ENCODE measurements around the gene PLCH1.
A peak's percentile ranks its signal among the peaks of the same experiment; 100 is the strongest.

Gene PLCH1

GRCh38 chr3:155370764-155371503 is 373.9 kb downstream of the PLCH1 start:
- no peak for DNase-seq

DNA sequence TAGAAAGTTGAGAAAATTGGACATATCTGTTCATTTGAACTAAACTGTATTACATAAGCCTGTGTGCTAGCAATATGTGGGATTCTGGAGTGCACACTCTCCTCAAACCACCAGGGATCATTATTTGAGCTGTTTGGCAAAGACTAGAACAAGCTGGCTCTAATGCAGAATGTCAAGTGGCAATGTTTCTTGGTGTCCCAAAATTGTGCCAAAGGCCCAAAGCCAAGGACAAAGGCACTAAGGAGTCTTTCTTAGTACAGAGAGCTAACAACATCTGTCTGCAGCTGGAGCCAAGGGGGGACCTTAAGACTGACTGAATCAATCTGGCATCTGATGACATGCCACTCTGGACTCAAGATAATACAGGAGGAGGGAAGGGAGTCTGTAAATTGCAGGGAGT is 374.7 kb downstream of the PLCH1 start:
- DNase-seq, result no peak

DNA sequence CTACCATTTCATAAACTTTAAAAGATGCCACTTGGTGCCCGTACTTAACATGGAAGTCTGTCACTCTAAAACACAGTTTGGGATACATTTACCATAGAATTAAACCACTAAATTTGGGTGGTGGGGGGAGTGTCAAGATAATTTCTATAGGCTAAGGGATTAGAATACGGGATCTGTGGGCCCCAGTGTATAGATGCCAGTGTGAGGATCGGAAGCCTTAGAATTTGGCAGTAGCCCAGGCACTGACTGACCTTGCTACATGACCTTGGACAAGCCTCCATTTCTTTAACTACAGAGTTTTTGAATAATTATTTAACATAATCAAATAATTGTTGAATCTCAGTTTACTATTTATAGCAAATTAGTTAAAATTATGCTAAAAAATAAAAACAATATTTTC is 375.1 kb downstream of the PLCH1 start:
- DNase-seq, result no peak

GRCh38 chr3:155369244-155369643 is 375.6 kb downstream of the PLCH1 start:
- DNase-seq, result no peak

DNA sequence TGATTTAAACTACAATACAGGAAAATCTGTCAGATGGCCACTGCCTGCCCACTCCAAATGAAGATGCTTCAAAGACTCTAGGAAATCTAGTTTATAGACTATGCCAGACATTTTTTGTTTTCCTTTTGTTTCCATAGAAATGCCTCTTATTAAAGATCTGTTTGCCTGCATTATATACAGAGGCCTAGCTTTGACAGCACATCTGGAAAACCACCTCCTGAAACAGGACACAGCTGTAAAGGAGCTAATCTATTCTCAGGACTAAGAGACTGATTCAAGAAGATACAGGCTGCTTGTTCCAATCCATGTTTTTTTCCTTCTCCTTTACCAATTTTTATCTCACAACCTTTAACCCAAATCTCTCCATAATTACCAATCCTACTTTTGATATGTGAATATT is 376.1 kb downstream of the PLCH1 start:
- no peak for DNase-seq

- DNase-seq, result no peak
Observed at GRCh38 chr3:155367506-155367905, 377.4 kb downstream of the PLCH1 start.

- no peak for DNase-seq
Observed at GRCh38 chr3:155365178-155365783, 379.6 kb downstream of the PLCH1 start.

GRCh38 chr3:155364492-155364891 is 380.4 kb downstream of the PLCH1 start:
- DNase-seq, result no peak

DNA sequence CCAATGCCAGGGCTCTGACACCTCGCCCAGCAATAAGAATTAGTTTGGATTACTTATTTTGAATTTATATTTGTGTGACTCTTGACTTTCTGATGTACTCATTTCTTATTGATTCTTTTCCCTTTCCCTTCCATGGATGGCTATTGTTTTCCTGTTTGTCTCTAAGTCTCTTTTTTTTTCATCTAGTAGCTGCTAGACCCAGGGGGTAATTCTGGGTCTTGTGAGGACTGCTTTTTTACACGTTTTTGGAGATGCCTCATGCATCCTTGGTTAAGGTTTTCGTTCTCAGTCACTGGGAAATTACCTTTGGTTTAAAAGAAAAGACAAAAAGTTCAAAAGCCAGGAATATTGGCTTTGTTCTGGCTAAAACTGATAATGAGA is 381.2 kb downstream of the PLCH1 start:
- DNase-seq, result no peak

GRCh38 chr3:155362808-155363689 is 381.8 kb downstream of the PLCH1 start:
- no peak for DNase-seq

- DNase-seq, result no peak
Observed at GRCh38 chr3:155360281-155360680, 384.6 kb downstream of the PLCH1 start.

DNA sequence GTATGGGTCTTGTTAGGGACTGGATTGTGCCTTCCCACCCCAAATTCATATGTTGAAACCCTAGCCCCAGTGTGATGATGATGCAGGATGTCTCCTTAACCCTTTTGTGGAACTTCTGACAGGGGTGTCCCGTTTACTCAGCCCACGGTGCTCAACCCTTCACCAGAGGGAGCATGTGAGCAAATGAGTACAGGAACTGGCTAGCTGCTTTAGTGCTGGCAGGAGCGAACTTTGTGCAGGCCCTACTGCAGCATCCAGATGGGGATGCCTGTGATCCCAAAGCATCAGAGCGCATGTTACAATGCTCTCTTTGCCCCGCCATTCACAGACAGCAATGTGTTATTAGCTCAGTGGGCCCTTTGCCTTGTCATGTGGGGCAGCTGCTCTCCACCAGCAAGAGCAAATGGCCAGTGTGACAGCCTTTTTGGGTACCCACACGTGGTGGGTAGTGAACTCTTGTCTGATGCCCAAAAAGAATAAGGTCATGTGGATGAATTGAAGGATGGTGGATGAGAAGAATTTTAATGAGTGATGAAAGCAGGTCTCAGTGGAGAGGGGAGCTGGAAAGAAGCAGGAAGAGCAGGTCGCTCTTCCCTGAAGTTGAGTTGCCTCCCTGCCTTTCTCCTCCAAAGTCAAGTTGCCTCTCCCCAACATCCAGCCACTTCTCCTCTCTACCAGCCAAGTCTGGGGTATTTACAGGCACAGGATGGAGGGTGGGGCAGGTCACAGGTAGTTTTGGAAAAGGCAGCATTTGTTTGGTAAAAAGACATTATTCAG is 388.1 kb downstream of the PLCH1 start:
- DNase-seq, result peak; percentile 2

- no peak for DNase-seq
Observed at GRCh38 chr3:155354658-155355057, 390.2 kb downstream of the PLCH1 start.

DNA sequence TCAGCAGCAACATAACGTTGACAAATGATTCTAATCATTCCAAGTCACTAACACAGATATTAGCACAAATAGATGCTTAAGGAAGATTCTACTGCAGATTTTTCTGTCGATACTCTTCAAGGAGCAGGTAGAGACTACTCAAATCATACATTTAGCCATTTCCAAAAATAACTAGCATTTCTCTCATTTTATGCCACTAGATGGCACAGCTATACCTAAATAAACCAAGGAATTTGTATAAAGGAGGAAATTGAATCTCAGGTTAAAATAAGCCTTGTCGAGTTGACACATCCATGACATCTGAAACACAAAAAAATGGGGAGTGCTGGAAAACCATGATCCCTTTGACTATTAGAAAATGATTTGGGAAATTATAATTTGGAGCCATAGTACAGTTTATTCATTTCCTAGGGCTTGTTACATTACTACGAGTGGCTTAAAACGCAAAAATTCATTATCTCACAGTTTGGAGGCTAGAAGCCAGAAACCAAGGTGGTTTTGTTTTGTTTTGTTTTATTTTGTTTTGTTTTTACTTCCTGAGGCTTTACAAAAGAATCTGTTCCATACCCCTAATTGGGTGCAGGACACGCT is 391.9 kb downstream of the PLCH1 start:
- DNase-seq, result peak; percentile 38

GRCh38 chr3:155350571-155350970 is 394.3 kb downstream of the PLCH1 start:
- no peak for DNase-seq

DNA sequence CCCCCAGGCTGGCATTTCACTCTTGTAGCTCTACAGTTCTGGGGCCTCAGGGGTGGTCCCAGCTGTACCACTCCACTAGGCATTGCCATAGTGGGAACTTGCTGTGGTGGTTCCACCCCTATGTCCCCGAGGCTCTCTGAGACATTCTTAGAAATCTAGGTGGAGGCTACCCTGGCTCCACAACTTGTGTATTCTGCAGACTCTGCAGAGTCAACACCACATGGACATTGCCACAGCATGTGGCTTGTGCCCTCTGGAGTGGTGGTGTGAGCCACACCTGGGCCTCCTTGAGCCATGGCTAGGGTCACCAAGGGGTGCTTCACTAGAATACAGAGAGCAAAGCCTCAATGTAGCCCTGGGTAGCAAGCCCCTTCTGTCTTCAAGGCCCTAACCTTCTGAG is 397.0 kb downstream of the PLCH1 start:
- DNase-seq, result no peak

- no peak for DNase-seq
Observed at GRCh38 chr3:155342344-155342743, 402.5 kb downstream of the PLCH1 start.

DNA sequence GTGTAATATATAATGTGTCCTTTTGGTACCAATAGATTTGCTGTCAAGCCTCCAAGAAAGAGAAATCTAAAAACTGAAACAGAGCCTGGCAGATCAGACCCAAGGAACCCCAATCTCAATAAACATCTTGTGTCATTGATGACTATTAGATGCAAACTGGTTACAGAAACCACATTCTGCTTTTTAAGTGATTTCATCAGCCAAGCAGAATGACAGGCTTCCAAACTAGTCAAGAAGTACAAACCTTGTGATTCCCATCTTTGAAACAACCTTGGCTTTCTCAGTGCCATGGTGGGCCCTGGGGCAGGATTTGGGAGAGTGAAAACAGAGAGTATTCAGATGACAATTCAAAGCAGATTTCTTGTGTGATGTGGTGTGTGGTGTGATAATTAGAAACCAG is 405.8 kb downstream of the PLCH1 start:
- no peak for DNase-seq

GRCh38 chr3:155335724-155336354 is 409.0 kb downstream of the PLCH1 start:
- DNase-seq, result no peak

DNA sequence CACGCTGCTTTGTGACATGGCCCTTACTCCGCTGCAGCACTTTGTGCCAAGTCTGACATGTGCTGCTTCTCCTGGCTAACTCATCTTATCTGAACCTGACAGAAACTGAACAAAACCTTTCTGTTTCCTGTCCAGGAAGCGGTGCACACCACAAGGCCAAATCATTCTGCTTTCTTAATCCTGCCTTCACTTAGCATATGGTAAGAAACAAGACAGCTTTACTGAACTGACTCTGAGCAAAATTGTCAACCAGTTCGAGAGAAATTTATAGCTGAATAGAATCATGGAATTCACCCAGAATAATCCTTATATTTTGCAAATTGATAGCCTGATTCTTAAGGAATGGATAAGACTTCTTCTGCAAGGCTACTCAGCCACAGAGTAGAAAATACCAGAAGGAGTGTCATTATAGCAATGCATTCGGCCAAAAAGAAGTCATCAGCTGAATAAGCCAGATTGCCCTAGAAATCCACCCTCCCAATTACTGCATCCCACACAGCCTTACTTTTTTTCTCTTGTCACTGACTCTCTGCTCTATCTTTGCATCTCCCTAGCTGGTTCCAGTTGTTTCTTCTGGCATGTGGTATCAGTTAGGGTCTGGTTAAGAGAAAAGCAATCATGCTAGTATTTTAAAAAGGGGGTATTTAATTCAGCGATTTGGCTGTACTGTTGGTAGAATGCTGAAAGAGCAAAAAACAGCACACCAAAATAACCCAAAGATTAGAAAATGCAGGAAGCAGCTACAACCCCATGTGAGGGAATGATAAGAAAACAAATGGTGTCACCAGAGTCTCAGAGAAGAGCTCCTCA is 409.8 kb downstream of the PLCH1 start:
- DNase-seq, result no peak

Data from fibroblast of skin of back (primary cell).